Brain microvascular endothelial cell (primary cell): ENCODE results near the gene DNAJC22.
"Not testable (repeated sequence)": the region's sequence is repeated elsewhere in the genome, so short reads cannot be mapped to it uniquely, and the experiment has no call there.

Experiments used
- DNase-seq: peaks from one replicate; pipeline ENCODE4 v3.0.0-alpha.2; 2020
- H3K27ac ChIP-seq: fragments of 250-450 bp; sonication (Bioruptor Pico); 2 replicates; pipeline ENCODE4 v1.5.1; 2020; ENCODE audit warnings: mild to moderate bottlenecking, moderate library complexity
- H3K27me3 ChIP-seq: fragments of 250-450 bp; sonication (Bioruptor Pico); replicated peaks from 2 replicates; pipeline ENCODE4 v1.5.1; 2020; ENCODE audit warnings: mild to moderate bottlenecking
- H3K36me3 ChIP-seq: fragments of 250-450 bp; sonication (Bioruptor Pico); replicated peaks from 2 replicates; pipeline ENCODE4 v1.5.1; 2020; ENCODE audit warnings: mild to moderate bottlenecking
- H3K4me3 ChIP-seq: 2 replicates; pipeline ENCODE4 v1.5.1; 2011; ENCODE audit warnings: low read depth, mild to moderate bottlenecking, control low read depth, low read length, moderate library complexity
- CTCF ChIP-seq: IDR thresholded peaks from 2 replicates; pipeline ENCODE4 v1.5.1; 2011; ENCODE audit warnings: low read depth, mild to moderate bottlenecking, moderate library complexity, low read length, control low read depth, inconsistent platforms; ENCODE audit errors: missing control alignments
- in situ Hi-C: cut with HindIII; loops from 2 replicates; pipeline ENCODE4 v1.10.0; 2017; ENCODE audit warnings: low sequenced_read_pairs, low pct_ligation_motif_present

Gene DNAJC22

GRCh38 chr12:49370539-49370938 lies 23.9 kb downstream of the DNAJC22 start:
- Histone ChIP-seq H3K36me3 (peaks cover 9% of the 10 kb centered on the region), H3K4me3 (no peak overlapping the region), H3K27ac (no peak overlapping the region), H3K27me3 (no peaks in the 10 kb centered on the region)
- no peak for DNase-seq
- no peak for TF ChIP-seq CTCF
- in situ Hi-C loops, result loop anchor here (25.0 kb wide), 1 partner anchor 142 kb away; no protein-coding TSS in a partner anchor

- H3K4me3 ChIP-seq, result no peak overlapping the region
- H3K36me3 ChIP-seq, result peaks cover 9% of the 10 kb centered on the region
- DNase-seq, result no peak
- no peak overlapping the region for H3K27ac ChIP-seq
- in situ Hi-C loops, result no loop called here
- no peaks in the 10 kb centered on the region for H3K27me3 ChIP-seq
- no peak for TF ChIP-seq CTCF
These were observed 28.7 kb downstream of the DNAJC22 start for GRCh38 chr12:49375406-49375805.

GRCh38 chr12:49377386-49377785 lies 30.7 kb downstream of the DNAJC22 start:
- in situ Hi-C loops, result no loop called here
- DNase-seq, result no peak
- no peak overlapping the region for H3K27ac ChIP-seq
- TF ChIP-seq CTCF, result no peak
- H3K36me3 ChIP-seq, result peaks cover 7% of the 10 kb centered on the region
- H3K27me3 ChIP-seq, result no peaks in the 10 kb centered on the region
- no peak overlapping the region for H3K4me3 ChIP-seq

- DNase-seq, H3K4me3 ChIP-seq, H3K27ac ChIP-seq, H3K27me3 ChIP-seq, H3K36me3 ChIP-seq, in situ Hi-C loops: not testable (repeated sequence)
These were observed 33.5 kb downstream of the DNAJC22 start for GRCh38 chr12:49380184-49380583.

DNA sequence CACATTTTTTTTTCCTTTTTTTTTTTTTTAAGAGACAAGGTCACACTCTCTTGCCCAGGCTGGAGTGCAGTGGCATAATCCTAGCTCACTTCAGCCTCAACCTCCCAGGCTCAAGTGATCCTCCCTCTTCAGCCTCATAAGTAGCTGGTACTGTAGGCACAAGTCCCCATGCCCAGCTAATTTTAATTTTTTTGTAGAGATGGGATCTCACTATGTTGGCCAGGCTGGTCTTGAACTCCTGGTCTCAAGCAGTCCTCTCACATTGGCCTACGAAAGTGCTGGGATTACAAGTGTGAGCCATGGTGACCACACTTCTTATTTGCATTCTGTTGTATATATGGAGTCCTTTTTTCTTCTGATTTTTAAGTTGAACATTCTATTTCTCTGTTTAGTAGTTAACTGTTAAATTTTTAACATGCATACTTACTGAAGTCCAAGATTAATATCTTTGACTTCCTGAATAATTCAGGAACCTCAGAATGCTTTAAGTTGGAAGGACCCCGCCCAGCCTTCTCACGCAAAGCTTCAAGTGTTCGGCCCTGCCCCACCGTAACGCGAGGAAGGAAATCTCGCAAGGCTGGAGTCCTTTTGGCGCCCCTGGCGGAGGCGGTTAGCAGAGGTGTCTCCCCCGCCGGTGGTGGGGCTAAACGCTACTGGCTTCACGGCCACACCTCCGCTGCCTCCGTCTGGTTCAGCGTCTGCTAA lies 42.1 kb downstream of the DNAJC22 start:
- H3K4me3 ChIP-seq, result no peak overlapping the region
- in situ Hi-C loops, result no loop called here
- no peak for DNase-seq
- TF ChIP-seq CTCF, result no peak
- H3K27ac ChIP-seq, result no peak overlapping the region
- no peaks in the 10 kb centered on the region for H3K27me3 ChIP-seq
- no peaks in the 10 kb centered on the region for H3K36me3 ChIP-seq

GRCh38 chr12:49389387-49389703 lies 42.7 kb downstream of the DNAJC22 start:
- TF ChIP-seq CTCF, result no peak
- Histone ChIP-seq H3K27ac (no peak overlapping the region), H3K4me3 (no peak overlapping the region), H3K36me3 (no peaks in the 10 kb centered on the region), H3K27me3 (no peaks in the 10 kb centered on the region)
- in situ Hi-C loops, result no loop called here
- no peak for DNase-seq
